ENCODE results near the gene CST9. TPM values are rescaled to one million over a fixed set of nuclear protein-coding genes. Genes with fewer than 3 reads are reported as not detected.

Gene CST9
- polyA plus RNA-seq, 2 of the 4 experiments (the other 2 are of a cell fraction), result not detected

- no peak for DNase-seq (ENCODE audit: low read depth in 1 of 2, low spot score in 1 of 2)
- FAIRE-seq, result no peak
- CTCF ChIA-PET, result interaction anchor here (0.8 to 6.5 kb wide), 3 partner anchors 8 to 216 kb away, joined by 3 to 41 read pairs (median 3); no protein-coding TSS in a partner anchor
- H3K9me3 ChIP-seq, result no peaks in the 10 kb centered on the region
- no peak overlapping the region for H3K4me3 ChIP-seq
- H3K27ac ChIP-seq, result no peak overlapping the region
- POLR2A ChIA-PET, result no interaction called here
- ATAC-seq, result no peak; a peak in 1 of 6 replicates
- H3K4me2 ChIP-seq, result no peak overlapping the region
- no peaks in the 10 kb centered on the region for H3K4me1 ChIP-seq
- TF ChIP-seq NPAS2 (CRISPR knock-in tag; IDR thresholded peaks at IDR 0.05; ENCODE audit: borderline replicate concordance) (no peak), ESRRA (IDR thresholded peaks at IDR 0.05; ENCODE audit: borderline replicate concordance, low read length) (no peak), ZFP36 (IDR thresholded peaks at IDR 0.05; ENCODE audit: borderline replicate concordance, partially characterized antibody) (no peak), ZSCAN20 (CRISPR knock-in tag; IDR thresholded peaks at IDR 0.05) (no peak), FOSL2 (IDR thresholded peaks at IDR 0.05) (no peak), FOSL2 (CRISPR knock-in tag; IDR thresholded peaks at IDR 0.05) (no peak), ELK1 (IDR thresholded peaks at IDR 0.05; ENCODE audit: low read depth, low read length) (no peak), CHD4 (IDR thresholded peaks at IDR 0.05; ENCODE audit: borderline replicate concordance) (no peak), BHLHE40 (IDR thresholded peaks at IDR 0.05; ENCODE audit: low read depth, low read length) (no peak), FOXS1 (CRISPR knock-in tag; IDR thresholded peaks at IDR 0.05) (no peak), MAFK (IDR thresholded peaks at IDR 0.05; ENCODE audit: partially characterized antibody) (no peak), EHF (CRISPR knock-in tag; IDR thresholded peaks at IDR 0.05) (no peak), ZNF302 (CRISPR knock-in tag; IDR thresholded peaks at IDR 0.05) (no peak), PBX3 (IDR thresholded peaks at IDR 0.05) (no peak), TP53 (CRISPR knock-in tag; IDR thresholded peaks at IDR 0.05) (no peak), RCOR1 (IDR thresholded peaks at IDR 0.05; ENCODE audit: low read depth, low read length) (no peak)
Observed at GRCh38 chr20:23652371-23652770, 46.7 kb upstream of the CST9 start.

- POLR2A ChIA-PET, result no interaction called here
- no peak for FAIRE-seq
Observed at GRCh38 chr20:23651117-23651516, 45.4 kb upstream of the CST9 start.

GRCh38 chr20:23649830-23650417 lies 44.2 kb upstream of the CST9 start:
- H3K27ac ChIP-seq, result no peak overlapping the region
- H3K9me3 ChIP-seq, result no peaks in the 10 kb centered on the region
- ATAC-seq (no peak), DNase-seq (ENCODE audit: low read depth in 1 of 2, low spot score in 1 of 2) (no peak), FAIRE-seq (peak; percentile 23)
- no peak overlapping the region for H3K4me2 ChIP-seq
- no peak for TF ChIP-seq USF2 (IDR thresholded peaks at IDR 0.05)
- no peak for TF ChIP-seq MYC (IDR thresholded peaks at IDR 0.05; ENCODE audit: borderline replicate concordance, low read length)
- TF ChIP-seq RAD21 (conservative IDR thresholded peaks at IDR 0.05 in 1 of 2, IDR thresholded peaks at IDR 0.05 in 1 of 2), result no peak
- H3K4me3 ChIP-seq, result no peak overlapping the region
- POLR2A ChIA-PET, result no interaction called here
- WGBS (ENCODE audit: missing lambda C conversion rate), result 60% methylated on average over 1 of the region's 1 CpG
- CTCF ChIA-PET, result interaction anchor here (0.9 to 2.3 kb wide), 3 partner anchors 10 to 43 kb away, joined by 4 to 5 read pairs (median 4); no protein-coding TSS in a partner anchor
- no peaks in the 10 kb centered on the region for H3K4me1 ChIP-seq

More at GRCh38 chr20:23651117-23651516, 45.4 kb upstream of the CST9 start:
- H3K4me2 ChIP-seq, result no peak overlapping the region
- no peak for TF ChIP-seq PBX3 (IDR thresholded peaks at IDR 0.05)
- peak; percentile 95 for TF ChIP-seq MAFK (IDR thresholded peaks at IDR 0.05; ENCODE audit: partially characterized antibody)
- no peak overlapping the region for H3K27ac ChIP-seq
- CTCF ChIA-PET, result interaction anchor here (6.5 kb wide), 1 partner anchor 16 kb away, joined by 41 read pairs; no protein-coding TSS in a partner anchor
- ATAC-seq (no peak), DNase-seq (ENCODE audit: low read depth in 1 of 2, low spot score in 1 of 2) (no peak)
- no peaks in the 10 kb centered on the region for H3K9me3 ChIP-seq
- 64% methylated on average over 2 of the region's 2 CpGs for WGBS (ENCODE audit: missing lambda C conversion rate)
- H3K4me3 ChIP-seq, result no peak overlapping the region
- no peaks in the 10 kb centered on the region for H3K4me1 ChIP-seq

Measured in A549 (cell line).